K562 (cell line): ENCODE results near the gene CHCHD1. TPM values are rescaled to one million over a fixed set of nuclear protein-coding genes. Genes with fewer than 3 reads are reported as not detected.

Experiments used
- E2F3 ChIP-seq: fragments of 250-450 bp; sonication (Bioruptor Pico); IDR thresholded peaks from 2 replicates; pipeline ENCODE4 v1.4.0; 2020; ENCODE audit warnings: mild to moderate bottlenecking
- EGR1 ChIP-seq: fragments of 450-650 bp; conservative IDR thresholded peaks from 2 replicates; pipeline ENCODE4 v1.6.1; 2017; ENCODE audit warnings: mild to moderate bottlenecking
- FOXJ2 ChIP-seq: fragments of 200-800 bp; sonication (Bioruptor generic); IDR thresholded peaks from 2 replicates; pipeline ENCODE4 v1.6.1; 2016; ENCODE audit warnings: missing genetic modification characterization, missing compliant biosample characterization
- MYBL2 ChIP-seq, 2 experiments: fragments of 450-650 bp in 1 of 2; sonication (generic) in 1 of 2; formaldehyde crosslinking in 1 of 2; IDR thresholded peaks; 2 replicates each; pipeline versions ENCODE4 v1.6.1 to v1.8.1; 2017 to 2022; ENCODE audit warnings: borderline replicate concordance in 1 of 2, inconsistent platforms in 1 of 2, low read depth in 1 of 2, mild to moderate bottlenecking in 1 of 2, missing genetic modification reagents in 1 of 2, moderate library complexity in 1 of 2
- NFIX ChIP-seq: fragments of 250-450 bp; sonication (Bioruptor Pico); IDR thresholded peaks from 2 replicates; pipeline ENCODE4 v1.4.0; 2020; ENCODE audit warnings: low read depth, mild to moderate bottlenecking, moderate library complexity
- PML ChIP-seq: IDR thresholded peaks from 2 replicates; pipeline ENCODE4 v1.6.1; 2012; ENCODE audit warnings: low read length, inconsistent platforms
- POLR2A ChIP-seq: fragments of 450-650 bp; conservative IDR thresholded peaks from 2 replicates; pipeline ENCODE4 v1.6.1; 2016
- POLR2G ChIP-seq: fragments of 200-400 bp; formaldehyde crosslinking; IDR thresholded peaks from 2 replicates; pipeline ENCODE4 v1.6.1; 2017; ENCODE audit warnings: low read depth, mild to moderate bottlenecking, antibody characterized with exemption, low read length, moderate library complexity
- RAD21 ChIP-seq, 2 experiments: fragments of 250-450 bp in 1 of 2; fragments of 450-650 bp in 1 of 2; sonication (Bioruptor Pico) in 1 of 2; formaldehyde crosslinking in 1 of 2; IDR thresholded peaks in 1 of 2; conservative IDR thresholded peaks in 1 of 2; 2 replicates each; pipeline versions ENCODE4 v1.4.0 to v1.8.0; 2020 to 2022; ENCODE audit warnings: mild to moderate bottlenecking in 2 of 2, moderate library complexity in 1 of 2
- ZC3H4 ChIP-seq: sonication (generic); formaldehyde crosslinking; IDR thresholded peaks from 2 replicates; pipeline ENCODE4 v1.9.0; 2021; ENCODE audit warnings: missing genetic modification reagents, borderline replicate concordance
- ZNF239 ChIP-seq: fragments of 250-450 bp; sonication (Bioruptor Pico); IDR thresholded peaks from 2 replicates; pipeline ENCODE4 v1.4.0; 2020; ENCODE audit warnings: mild to moderate bottlenecking
- ZNF274 ChIP-seq: IDR thresholded peaks from 2 replicates; pipeline ENCODE4 v1.6.1; 2011; ENCODE audit warnings: low read depth, mild to moderate bottlenecking, low read length, moderate library complexity, borderline replicate concordance
- ZNF717 ChIP-seq: fragments of 250-450 bp; sonication (Bioruptor Pico); IDR thresholded peaks from 2 replicates; pipeline ENCODE4 v1.5.0; 2021
- ZNF75A ChIP-seq: fragments of 450-650 bp; formaldehyde crosslinking; IDR thresholded peaks from 2 replicates; pipeline ENCODE4 v1.4.0; 2020; ENCODE audit warnings: mild to moderate bottlenecking
- ZNF76 ChIP-seq: fragments of 250-450 bp; sonication (Bioruptor Pico); IDR thresholded peaks from 2 replicates; pipeline ENCODE4 v1.4.0; 2020; ENCODE audit warnings: mild to moderate bottlenecking, moderate library complexity, borderline replicate concordance
- polyA plus RNA-seq, 8 experiments: library from polyadenylated mRNA; depleted of rRNA in 4 of 8; stranded (reverse) in 5 of 8; unstranded in 3 of 8; fragments of >200 nt; fragmentation: Nextera tagmentation in 2 of 8; fragmentation: Illumina TruSeq in 1 of 8; extraction: Ambion mirVana in 2 of 8; extraction: Trizol in 1 of 8; gene quantifications; 2 replicates each; pipeline versions ENCODE4 v1.2.1 to v1.2.3, GENCODE V29; 2011 to 2014; ENCODE audit warnings: inconsistent platforms in 1 of 8, missing spikeins in 1 of 8
- total RNA-seq, 7 experiments: library from RNA; depleted of rRNA in 6 of 7; stranded (reverse); fragments of >200 nt in 6 of 7; fragmentation: Illumina TruSeq in 2 of 7; extraction: Trizol in 2 of 7; gene quantifications; 2 replicates each; pipeline versions ENCODE4 v1.2.1 to v1.2.3, GENCODE V29; 2011 to 2021; ENCODE audit warnings: low replicate concordance in 1 of 7
- TF ChIP-seq, protein P1 (sequence below): fragments of 250-450 bp; sonication (Bioruptor Pico); IDR thresholded peaks from 2 replicates; pipeline ENCODE4 v1.5.0; 2021; ENCODE audit warnings: mild to moderate bottlenecking, borderline replicate concordance
- TF ChIP-seq, protein P2 (sequence below), 2 experiments: fragments of 150-350 bp in 1 of 2; IDR thresholded peaks; 2 replicates each; pipeline ENCODE4 v1.6.1; 2012 to 2016; ENCODE audit warnings: low read depth in 2 of 2, low read length in 2 of 2, mild to moderate bottlenecking in 1 of 2, moderate library complexity in 1 of 2
- TF ChIP-seq, protein P3 (sequence below): fragments of 150-350 bp; IDR thresholded peaks from 2 replicates; pipeline ENCODE4 v1.6.1; 2014; ENCODE audit warnings: low read depth, mild to moderate bottlenecking, low read length, borderline replicate concordance
- TF ChIP-seq, protein P4 (sequence below): fragments of 250-450 bp; sonication (Bioruptor Pico); IDR thresholded peaks from 2 replicates; pipeline ENCODE4 v1.8.0; 2021; ENCODE audit warnings: moderate library complexity, mild to moderate bottlenecking, inconsistent platforms

The CHCHD1 gene
- total and polyA plus RNA-seq, 9 of the 15 experiments (the other 6 are each of a cell fraction or from before 2014, with no cell fraction given) = 52.9 to 126 (median 83.4) TPM

DNA sequence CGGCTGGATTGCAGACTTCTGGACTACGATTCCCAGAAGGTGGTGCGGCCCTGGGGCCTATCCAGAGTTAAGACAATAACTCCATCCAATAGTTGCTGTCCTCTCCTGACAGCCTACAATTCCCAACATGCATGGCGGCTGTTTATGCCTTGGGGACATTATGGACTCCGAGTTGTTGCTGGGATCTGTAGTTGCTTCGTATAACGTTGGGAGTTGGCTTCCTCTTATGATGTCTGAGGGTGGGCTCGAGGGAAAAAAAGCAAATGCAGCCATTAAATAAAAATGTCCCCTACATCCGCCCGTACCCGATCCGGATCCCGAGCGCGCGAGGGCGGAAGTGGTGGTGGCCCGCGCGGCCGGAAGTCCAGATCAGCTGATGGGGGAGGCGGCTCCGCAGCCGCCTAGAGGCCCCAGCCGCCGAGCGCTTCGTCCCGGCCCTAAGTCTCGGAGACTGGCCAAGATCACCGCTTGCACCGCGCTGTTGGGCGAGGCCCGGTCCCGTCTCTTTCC lies 3.4 kb downstream of the CHCHD1 start, which contains the start of gene ZSWIM8 (continued):
- TF ChIP-seq, protein P1, sequence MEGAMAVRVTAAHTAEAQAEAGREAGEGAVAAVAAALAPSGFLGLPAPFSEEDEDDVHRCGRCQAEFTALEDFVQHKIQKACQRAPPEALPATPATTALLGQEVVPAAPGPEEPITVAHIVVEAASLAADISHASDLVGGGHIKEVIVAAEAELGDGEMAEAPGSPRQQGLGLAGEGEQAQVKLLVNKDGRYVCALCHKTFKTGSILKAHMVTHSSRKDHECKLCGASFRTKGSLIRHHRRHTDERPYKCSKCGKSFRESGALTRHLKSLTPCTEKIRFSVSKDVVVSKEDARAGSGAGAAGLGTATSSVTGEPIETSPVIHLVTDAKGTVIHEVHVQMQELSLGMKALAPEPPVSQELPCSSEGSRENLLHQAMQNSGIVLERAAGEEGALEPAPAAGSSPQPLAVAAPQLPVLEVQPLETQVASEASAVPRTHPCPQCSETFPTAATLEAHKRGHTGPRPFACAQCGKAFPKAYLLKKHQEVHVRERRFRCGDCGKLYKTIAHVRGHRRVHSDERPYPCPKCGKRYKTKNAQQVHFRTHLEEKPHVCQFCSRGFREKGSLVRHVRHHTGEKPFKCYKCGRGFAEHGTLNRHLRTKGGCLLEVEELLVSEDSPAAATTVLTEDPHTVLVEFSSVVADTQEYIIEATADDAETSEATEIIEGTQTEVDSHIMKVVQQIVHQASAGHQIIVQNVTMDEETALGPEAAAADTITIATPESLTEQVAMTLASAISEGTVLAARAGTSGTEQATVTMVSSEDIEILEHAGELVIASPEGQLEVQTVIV (CRISPR knock-in tag) = no peak
- peak; percentile 26; the same call in 1 of the 2 replicates for TF ChIP-seq ZNF76 (CRISPR knock-in tag)
- TF ChIP-seq RAD21 (CRISPR knock-in tag; conservative IDR thresholded peaks at IDR 0.05 in 1 of 2, IDR thresholded peaks at IDR 0.05 in 1 of 2) = no peak; a peak in 2 of 4 replicates
- TF ChIP-seq POLR2G = peak; percentile 80
- TF ChIP-seq ZNF75A = no peak
- no peak for TF ChIP-seq ZNF274
- no peak for TF ChIP-seq NFIX (CRISPR knock-in tag)
- TF ChIP-seq FOXJ2 (tag) = peak; percentile 95
- peak; percentile 46; the same call in 1 of the 2 replicates for TF ChIP-seq PML
- peak; percentile 18; the same call in 1 of the 2 replicates for TF ChIP-seq E2F3 (CRISPR knock-in tag)
- TF ChIP-seq ZNF239 (CRISPR knock-in tag) = no peak
- TF ChIP-seq, protein P2, sequence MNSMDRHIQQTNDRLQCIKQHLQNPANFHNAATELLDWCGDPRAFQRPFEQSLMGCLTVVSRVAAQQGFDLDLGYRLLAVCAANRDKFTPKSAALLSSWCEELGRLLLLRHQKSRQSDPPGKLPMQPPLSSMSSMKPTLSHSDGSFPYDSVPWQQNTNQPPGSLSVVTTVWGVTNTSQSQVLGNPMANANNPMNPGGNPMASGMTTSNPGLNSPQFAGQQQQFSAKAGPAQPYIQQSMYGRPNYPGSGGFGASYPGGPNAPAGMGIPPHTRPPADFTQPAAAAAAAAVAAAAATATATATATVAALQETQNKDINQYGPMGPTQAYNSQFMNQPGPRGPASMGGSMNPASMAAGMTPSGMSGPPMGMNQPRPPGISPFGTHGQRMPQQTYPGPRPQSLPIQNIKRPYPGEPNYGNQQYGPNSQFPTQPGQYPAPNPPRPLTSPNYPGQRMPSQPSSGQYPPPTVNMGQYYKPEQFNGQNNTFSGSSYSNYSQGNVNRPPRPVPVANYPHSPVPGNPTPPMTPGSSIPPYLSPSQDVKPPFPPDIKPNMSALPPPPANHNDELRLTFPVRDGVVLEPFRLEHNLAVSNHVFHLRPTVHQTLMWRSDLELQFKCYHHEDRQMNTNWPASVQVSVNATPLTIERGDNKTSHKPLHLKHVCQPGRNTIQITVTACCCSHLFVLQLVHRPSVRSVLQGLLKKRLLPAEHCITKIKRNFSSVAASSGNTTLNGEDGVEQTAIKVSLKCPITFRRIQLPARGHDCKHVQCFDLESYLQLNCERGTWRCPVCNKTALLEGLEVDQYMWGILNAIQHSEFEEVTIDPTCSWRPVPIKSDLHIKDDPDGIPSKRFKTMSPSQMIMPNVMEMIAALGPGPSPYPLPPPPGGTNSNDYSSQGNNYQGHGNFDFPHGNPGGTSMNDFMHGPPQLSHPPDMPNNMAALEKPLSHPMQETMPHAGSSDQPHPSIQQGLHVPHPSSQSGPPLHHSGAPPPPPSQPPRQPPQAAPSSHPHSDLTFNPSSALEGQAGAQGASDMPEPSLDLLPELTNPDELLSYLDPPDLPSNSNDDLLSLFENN (IDR thresholded peaks at IDR 0.05; ENCODE audit: low read depth in 2 of 2, low read length in 2 of 2) = 0 out of 4 replicates have a peak, but pooled peaks of 1 of the 2 experiments have one; percentile 48
- TF ChIP-seq ZNF717 = no peak
- TF ChIP-seq ZC3H4 (CRISPR knock-in tag) = no peak
- 0 out of 2 replicates have a peak, but pooled peaks have one; percentile 8 for TF ChIP-seq EGR1
- TF ChIP-seq, protein P3, sequence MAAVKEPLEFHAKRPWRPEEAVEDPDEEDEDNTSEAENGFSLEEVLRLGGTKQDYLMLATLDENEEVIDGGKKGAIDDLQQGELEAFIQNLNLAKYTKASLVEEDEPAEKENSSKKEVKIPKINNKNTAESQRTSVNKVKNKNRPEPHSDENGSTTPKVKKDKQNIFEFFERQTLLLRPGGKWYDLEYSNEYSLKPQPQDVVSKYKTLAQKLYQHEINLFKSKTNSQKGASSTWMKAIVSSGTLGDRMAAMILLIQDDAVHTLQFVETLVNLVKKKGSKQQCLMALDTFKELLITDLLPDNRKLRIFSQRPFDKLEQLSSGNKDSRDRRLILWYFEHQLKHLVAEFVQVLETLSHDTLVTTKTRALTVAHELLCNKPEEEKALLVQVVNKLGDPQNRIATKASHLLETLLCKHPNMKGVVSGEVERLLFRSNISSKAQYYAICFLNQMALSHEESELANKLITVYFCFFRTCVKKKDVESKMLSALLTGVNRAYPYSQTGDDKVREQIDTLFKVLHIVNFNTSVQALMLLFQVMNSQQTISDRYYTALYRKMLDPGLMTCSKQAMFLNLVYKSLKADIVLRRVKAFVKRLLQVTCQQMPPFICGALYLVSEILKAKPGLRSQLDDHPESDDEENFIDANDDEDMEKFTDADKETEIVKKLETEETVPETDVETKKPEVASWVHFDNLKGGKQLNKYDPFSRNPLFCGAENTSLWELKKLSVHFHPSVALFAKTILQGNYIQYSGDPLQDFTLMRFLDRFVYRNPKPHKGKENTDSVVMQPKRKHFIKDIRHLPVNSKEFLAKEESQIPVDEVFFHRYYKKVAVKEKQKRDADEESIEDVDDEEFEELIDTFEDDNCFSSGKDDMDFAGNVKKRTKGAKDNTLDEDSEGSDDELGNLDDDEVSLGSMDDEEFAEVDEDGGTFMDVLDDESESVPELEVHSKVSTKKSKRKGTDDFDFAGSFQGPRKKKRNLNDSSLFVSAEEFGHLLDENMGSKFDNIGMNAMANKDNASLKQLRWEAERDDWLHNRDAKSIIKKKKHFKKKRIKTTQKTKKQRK = no peak
- TF ChIP-seq POLR2A = peak; percentile 85
- TF ChIP-seq MYBL2 (IDR thresholded peaks at IDR 0.05; ENCODE audit: low read depth) = no peak
- no peak for TF ChIP-seq MYBL2 (CRISPR knock-in tag; IDR thresholded peaks at IDR 0.05; ENCODE audit: borderline replicate concordance)
- TF ChIP-seq, protein P4, sequence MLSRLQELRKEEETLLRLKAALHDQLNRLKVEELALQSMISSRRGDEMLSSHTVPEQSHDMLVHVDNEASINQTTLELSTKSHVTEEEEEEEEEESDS (CRISPR knock-in tag) = no peak
